Right atrium auricular region (tissue), 2 donors: ENCODE measurements around the gene GRIFIN. TPM values are rescaled to one million over a fixed set of nuclear protein-coding genes. Genes with fewer than 3 reads are reported as not detected.

ENCODE experiments used
- DNase-seq: peaks from one replicate; pipeline ENCODE4 v3.0.0-alpha.2; 2019; ENCODE audit warnings: low spot score
- H3K27ac ChIP-seq, 2 donors: fragments of 200-600 bp; sonication (generic); 1 replicate in 1 of 2; 2 replicates in 1 of 2; pipeline ENCODE4 v1.5.1; 2016 to 2019
- H3K27me3 ChIP-seq, 2 donors: fragments of 200-600 bp; sonication (generic); one replicate each; pipeline versions ENCODE4 v1.5.1 to v1.6.0; 2017 to 2019
- H3K36me3 ChIP-seq: fragments of 200-600 bp; sonication (generic); one replicate; pipeline ENCODE4 v1.5.1; 2016
- H3K4me1 ChIP-seq, 2 donors: fragments of 200-600 bp; sonication (generic); one replicate each; pipeline versions ENCODE4 v1.5.1 to v1.6.0; 2017 to 2019
- H3K4me3 ChIP-seq, 2 donors: fragments of 200-600 bp; sonication (generic); 1 replicate in 1 of 2; 2 replicates in 1 of 2; pipeline ENCODE4 v1.5.1; 2017 to 2019; ENCODE audit warnings: mild to moderate bottlenecking in 1 of 2, moderate library complexity in 1 of 2
- H3K9me3 ChIP-seq, 2 donors: fragments of 200-600 bp; sonication (generic); one replicate each; pipeline ENCODE4 v1.5.1; 2019
- total RNA-seq, 2 donors: library from RNA; depleted of rRNA; stranded (reverse); fragments of >200 nt; gene quantifications; one replicate each; pipeline ENCODE4 v1.1.0, GENCODE V29; 2016
- TF ChIP-seq, protein P1 (sequence below), 2 donors: fragments of 200-600 bp; sonication (generic); IDR thresholded peaks; one replicate each; pipeline ENCODE4 v1.5.1; 2019; ENCODE audit warnings: antibody characterized with exemption in 2 of 2

Gene GRIFIN
- total RNA-seq, 2 donors from 2014 or later: not detected

DNA sequence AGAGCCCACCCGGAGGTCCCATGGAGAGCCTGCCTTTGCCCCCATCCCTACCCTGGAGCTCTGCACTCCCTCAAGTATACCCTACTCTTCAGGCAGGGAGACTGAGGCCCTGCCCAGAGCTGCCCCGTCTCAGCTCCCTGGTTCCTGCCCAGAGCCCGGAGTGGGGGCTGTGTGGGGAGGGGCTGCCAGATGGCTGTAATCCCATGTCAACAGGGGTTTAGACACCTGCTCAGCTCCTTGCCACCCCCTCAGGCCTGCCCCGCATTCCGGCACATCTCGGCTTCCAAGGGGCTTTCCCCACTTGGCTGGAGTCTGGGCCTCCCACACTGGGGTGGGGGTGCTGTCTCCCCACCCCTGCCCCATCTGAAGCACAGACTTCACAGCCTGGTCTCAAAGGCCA, 22.5 kb upstream of the GRIFIN start:
- DNase-seq: no peak
- no peaks in the 10 kb centered on the region for H3K27me3 ChIP-seq
- no peak overlapping the region for H3K27ac ChIP-seq
- H3K9me3 ChIP-seq: no peaks in the 10 kb centered on the region
- peaks cover 0 to 18% of the 10 kb centered on the region in 2 donors for H3K4me1 ChIP-seq
- H3K4me3 ChIP-seq: no peak overlapping the region
- TF ChIP-seq, protein P1, sequence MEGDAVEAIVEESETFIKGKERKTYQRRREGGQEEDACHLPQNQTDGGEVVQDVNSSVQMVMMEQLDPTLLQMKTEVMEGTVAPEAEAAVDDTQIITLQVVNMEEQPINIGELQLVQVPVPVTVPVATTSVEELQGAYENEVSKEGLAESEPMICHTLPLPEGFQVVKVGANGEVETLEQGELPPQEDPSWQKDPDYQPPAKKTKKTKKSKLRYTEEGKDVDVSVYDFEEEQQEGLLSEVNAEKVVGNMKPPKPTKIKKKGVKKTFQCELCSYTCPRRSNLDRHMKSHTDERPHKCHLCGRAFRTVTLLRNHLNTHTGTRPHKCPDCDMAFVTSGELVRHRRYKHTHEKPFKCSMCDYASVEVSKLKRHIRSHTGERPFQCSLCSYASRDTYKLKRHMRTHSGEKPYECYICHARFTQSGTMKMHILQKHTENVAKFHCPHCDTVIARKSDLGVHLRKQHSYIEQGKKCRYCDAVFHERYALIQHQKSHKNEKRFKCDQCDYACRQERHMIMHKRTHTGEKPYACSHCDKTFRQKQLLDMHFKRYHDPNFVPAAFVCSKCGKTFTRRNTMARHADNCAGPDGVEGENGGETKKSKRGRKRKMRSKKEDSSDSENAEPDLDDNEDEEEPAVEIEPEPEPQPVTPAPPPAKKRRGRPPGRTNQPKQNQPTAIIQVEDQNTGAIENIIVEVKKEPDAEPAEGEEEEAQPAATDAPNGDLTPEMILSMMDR (IDR thresholded peaks at IDR 0.05): no peak
- no peaks in the 10 kb centered on the region for H3K36me3 ChIP-seq

GRCh38 chr7:2497500-2498336, 21.5 kb upstream of the GRIFIN start:
- Histone ChIP-seq H3K36me3 (no peaks in the 10 kb centered on the region), H3K9me3 (no peaks in the 10 kb centered on the region), H3K27ac (no peak overlapping the region), H3K4me3 (no peak overlapping the region), H3K27me3 (no peaks in the 10 kb centered on the region), H3K4me1 (peaks cover 0 to 28% of the 10 kb centered on the region in 2 donors)
- no peak for DNase-seq
- TF ChIP-seq, protein P1 (IDR thresholded peaks at IDR 0.05): no peak

DNA sequence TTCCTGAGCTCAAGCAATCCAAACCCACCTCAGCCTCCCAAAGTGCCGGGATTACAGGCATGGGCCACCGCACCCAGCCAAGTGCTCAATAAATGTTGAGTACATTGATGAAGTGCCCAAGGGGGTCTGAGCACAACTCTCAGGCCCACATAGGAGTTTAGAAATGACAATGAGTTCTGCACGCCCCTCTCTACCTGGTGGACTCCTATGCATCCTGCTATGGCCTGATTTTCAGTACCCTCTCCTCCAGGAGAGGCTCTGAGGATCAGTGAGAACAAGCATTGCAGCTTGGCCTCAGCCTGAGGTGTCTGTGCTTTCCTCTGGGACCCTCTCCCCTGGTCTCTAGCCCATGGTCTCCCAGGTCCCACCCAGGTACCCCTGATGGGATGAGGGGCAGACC, 20.9 kb upstream of the GRIFIN start:
- H3K27me3 ChIP-seq: no peaks in the 10 kb centered on the region
- DNase-seq: no peak
- no peaks in the 10 kb centered on the region for H3K36me3 ChIP-seq
- H3K9me3 ChIP-seq: no peaks in the 10 kb centered on the region
- TF ChIP-seq, protein P1 (IDR thresholded peaks at IDR 0.05): no peak
- no peak overlapping the region for H3K4me3 ChIP-seq
- H3K4me1 ChIP-seq: peaks cover 0 to 28% of the 10 kb centered on the region in 2 donors
- H3K27ac ChIP-seq: no peak overlapping the region

- no peaks in the 10 kb centered on the region for H3K27me3 ChIP-seq
- H3K4me1 ChIP-seq: peaks cover 0 to 28% of the 10 kb centered on the region in 2 donors
- H3K9me3 ChIP-seq: no peaks in the 10 kb centered on the region
- H3K36me3 ChIP-seq: no peaks in the 10 kb centered on the region
- no peak for DNase-seq
- TF ChIP-seq, protein P1 (IDR thresholded peaks at IDR 0.05): no peak
- no peak overlapping the region for H3K27ac ChIP-seq
- no peak overlapping the region for H3K4me3 ChIP-seq
These were observed 20.2 kb upstream of the GRIFIN start for GRCh38 chr7:2496375-2496774.

GRCh38 chr7:2495418-2496299, 19.5 kb upstream of the GRIFIN start:
- no peak overlapping the region for H3K27ac ChIP-seq
- no peaks in the 10 kb centered on the region for H3K9me3 ChIP-seq
- TF ChIP-seq, protein P1 (IDR thresholded peaks at IDR 0.05): no peak
- H3K4me1 ChIP-seq: peaks cover 0 to 28% of the 10 kb centered on the region in 2 donors
- H3K27me3 ChIP-seq: no peaks in the 10 kb centered on the region
- H3K36me3 ChIP-seq: no peaks in the 10 kb centered on the region
- H3K4me3 ChIP-seq: no peak overlapping the region
- no peak for DNase-seq
